ENCODE data around the gene PIP4K2A. TPM values are rescaled to one million over a fixed set of nuclear protein-coding genes. Genes with fewer than 3 reads are reported as not detected.

The PIP4K2A gene
- total and polyA plus RNA-seq, 2 of the 8 experiments (the other 6 are each of a cell fraction or from before 2014, with no cell fraction given): 19.0 to 60.9 TPM

DNA sequence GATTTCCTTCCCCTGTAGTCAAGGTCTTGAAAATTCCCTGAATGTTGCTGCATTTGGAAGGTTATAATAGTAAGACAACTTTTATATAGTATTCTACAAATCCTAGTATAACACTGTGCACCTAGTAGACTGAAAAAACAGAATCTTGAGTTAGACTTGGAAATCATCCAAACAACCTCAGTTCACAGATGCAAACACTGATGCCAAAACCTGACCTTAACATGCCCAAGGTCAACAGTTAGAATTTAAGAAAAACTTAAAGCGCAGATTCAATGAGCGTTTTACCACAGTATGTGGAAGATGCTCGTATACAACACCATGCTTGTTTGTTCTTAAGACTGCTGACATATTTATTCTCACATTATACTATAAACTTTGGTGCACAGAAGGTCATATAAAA lies 3.0 kb downstream of the PIP4K2A start (continued):
- TF ChIP-seq CTCF (IDR thresholded peaks at IDR 0.05; ENCODE audit: control extremely low read depth in 1 of 3, insufficient read depth in 1 of 3, low read depth in 1 of 3, low read length in 3 of 3) (no peak), MAFK (IDR thresholded peaks at IDR 0.05; ENCODE audit: low read depth, low read length) (no peak), ATF2 (IDR thresholded peaks at IDR 0.05; ENCODE audit: low read length) (no peak), RNF2 (IDR thresholded peaks at IDR 0.05; ENCODE audit: borderline replicate concordance, low read depth, low read length, missing control alignments, poor library complexity, severe bottlenecking) (no peak), NANOG (IDR thresholded peaks at IDR 0.05; ENCODE audit: insufficient read depth, low read depth, low read length, poor library complexity, severe bottlenecking) (no peak), SRF (IDR thresholded peaks at IDR 0.05; ENCODE audit: low read depth, low read length) (no peak)

Data from H1 (cell line).